Stomach smooth muscle (tissue), 2 donors: ENCODE measurements around the gene EMILIN3.

Source experiments
- H3K27ac ChIP-seq: one replicate; pipeline ENCODE4 v1.7.0; 2013; ENCODE audit warnings: mild to moderate bottlenecking, low read length, inconsistent platforms
- H3K27me3 ChIP-seq, 2 donors: one replicate each; pipeline ENCODE4 v1.7.0; 2013; ENCODE audit warnings: low read length in 2 of 2; ENCODE audit not compliant: insufficient read depth in 2 of 2, control insufficient read depth in 1 of 2
- H3K36me3 ChIP-seq, 2 donors: one replicate each; pipeline ENCODE4 v1.7.0; 2013; ENCODE audit warnings: low read length in 2 of 2; ENCODE audit not compliant: control insufficient read depth in 2 of 2, insufficient read depth in 2 of 2
- H3K4me1 ChIP-seq: one replicate; pipeline ENCODE4 v1.7.0; 2013; ENCODE audit warnings: low read length; ENCODE audit not compliant: control insufficient read depth, insufficient read depth
- H3K4me3 ChIP-seq, 2 donors: one replicate each; pipeline ENCODE4 v1.7.0; 2013; ENCODE audit warnings: low read length in 2 of 2
- H3K9ac ChIP-seq, 2 donors: one replicate each; pipeline ENCODE4 v1.7.0; 2013; ENCODE audit warnings: low read length in 2 of 2, mild to moderate bottlenecking in 1 of 2
- H3K9me3 ChIP-seq, 2 donors: one replicate each; pipeline ENCODE4 v1.7.0; 2013; ENCODE audit warnings: low read length in 2 of 2; ENCODE audit not compliant: control insufficient read depth in 2 of 2
- donor health status: healthy.
- donor health status: Pancreatic carcinoma.

The EMILIN3 gene

DNA sequence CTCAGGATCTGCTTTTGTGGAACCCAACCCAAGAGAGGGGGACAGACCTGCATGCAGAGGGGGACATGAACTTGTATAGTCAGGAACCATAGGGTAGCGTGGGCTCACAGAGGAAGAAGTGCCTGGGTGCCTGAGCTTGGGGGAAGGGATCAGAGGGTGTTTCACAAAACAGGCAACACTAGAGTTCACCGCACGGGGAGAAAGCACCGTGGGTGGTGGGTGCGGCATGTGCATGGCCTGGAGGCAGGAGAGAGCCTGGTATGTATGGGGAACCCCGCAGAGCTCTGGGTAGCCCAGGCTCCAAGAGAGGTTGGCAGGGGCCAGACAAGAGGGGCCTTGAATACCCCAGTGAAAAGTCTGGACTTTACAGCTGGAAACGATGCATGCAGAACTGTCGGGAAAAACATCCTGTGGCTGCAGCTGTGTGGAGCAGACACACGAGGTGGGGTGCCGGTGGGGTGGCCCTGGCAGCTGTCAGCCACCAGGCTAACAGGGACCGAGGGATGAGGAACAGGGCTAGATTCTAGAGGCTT lies 6.7 kb upstream of the EMILIN3 start:
- H3K27ac ChIP-seq = no peak overlapping the region
- peaks cover 0 to 4% of the 10 kb centered on the region in 2 donors for H3K9me3 ChIP-seq
- H3K4me1 ChIP-seq = no peaks in the 10 kb centered on the region
- H3K9ac ChIP-seq = no peak overlapping the region
- H3K36me3 ChIP-seq = no peaks in the 10 kb centered on the region
- H3K27me3 ChIP-seq = peaks cover 4 to 6% of the 10 kb centered on the region in 2 donors
- no peak overlapping the region for H3K4me3 ChIP-seq

- Histone ChIP-seq H3K36me3 (no peaks in the 10 kb centered on the region), H3K9ac (no peak overlapping the region), H3K4me1 (peaks cover under 1% of the 10 kb centered on the region), H3K27ac (no peak overlapping the region), H3K9me3 (peaks cover 0 to 4% of the 10 kb centered on the region in 2 donors), H3K27me3 (peaks cover 14 to 16% of the 10 kb centered on the region in 2 donors), H3K4me3 (no peak overlapping the region)
These were observed 4.8 kb upstream of the EMILIN3 start for GRCh38 chr20:41371371-41371770.

GRCh38 chr20:41370176-41370575 lies 3.6 kb upstream of the EMILIN3 start:
- Histone ChIP-seq H3K36me3 (no peaks in the 10 kb centered on the region), H3K4me1 (peaks cover 11% of the 10 kb centered on the region), H3K4me3 (no peak overlapping the region), H3K27ac (no peak overlapping the region), H3K9ac (no peak overlapping the region), H3K27me3 (peaks cover 16 to 26% of the 10 kb centered on the region in 2 donors), H3K9me3 (peaks cover 0 to 4% of the 10 kb centered on the region in 2 donors)

- peaks cover 18 to 26% of the 10 kb centered on the region in 2 donors for H3K27me3 ChIP-seq
- H3K36me3 ChIP-seq = no peaks in the 10 kb centered on the region
- H3K4me3 ChIP-seq = no peak overlapping the region
- H3K4me1 ChIP-seq = peaks cover 11% of the 10 kb centered on the region
- H3K9me3 ChIP-seq = peaks cover 0 to 4% of the 10 kb centered on the region in 2 donors
- no peak overlapping the region for H3K9ac ChIP-seq
- H3K27ac ChIP-seq = no peak overlapping the region
These were observed 3.1 kb upstream of the EMILIN3 start for GRCh38 chr20:41369673-41370072.

- no peak overlapping the region for H3K4me3 ChIP-seq
- H3K4me1 ChIP-seq = peaks cover 11% of the 10 kb centered on the region
- H3K9ac ChIP-seq = no peak overlapping the region
- no peak overlapping the region for H3K27ac ChIP-seq
- no peaks in the 10 kb centered on the region for H3K36me3 ChIP-seq
- H3K9me3 ChIP-seq = peaks cover 0 to 4% of the 10 kb centered on the region in 2 donors
- H3K27me3 ChIP-seq = peaks cover 30 to 34% of the 10 kb centered on the region in 2 donors
These were observed 1.3 kb upstream of the EMILIN3 start for GRCh38 chr20:41367956-41368355.

DNA sequence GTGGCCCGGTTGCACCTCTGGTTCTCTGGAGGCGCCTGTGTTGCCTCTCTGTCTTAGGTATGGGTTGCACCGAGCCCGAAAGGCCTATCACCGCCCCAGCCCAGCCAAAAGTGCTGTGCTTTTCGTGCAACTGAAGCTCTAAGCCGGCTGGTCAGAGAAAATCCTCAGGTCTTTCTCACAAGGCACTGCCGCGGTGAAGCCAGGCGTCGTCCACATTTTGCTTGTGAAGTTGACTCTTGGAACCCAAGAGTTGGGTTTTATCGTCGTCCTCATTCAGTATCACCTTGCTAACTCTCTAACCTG lies 726 bp upstream of the EMILIN3 start:
- peaks cover 32 to 34% of the 10 kb centered on the region in 2 donors for H3K27me3 ChIP-seq
- H3K9me3 ChIP-seq = peaks cover 0 to 4% of the 10 kb centered on the region in 2 donors
- H3K36me3 ChIP-seq = no peaks in the 10 kb centered on the region
- H3K27ac ChIP-seq = no peak overlapping the region
- peaks cover 11% of the 10 kb centered on the region for H3K4me1 ChIP-seq
- H3K4me3 ChIP-seq = no peak overlapping the region
- H3K9ac ChIP-seq = no peak overlapping the region

GRCh38 chr20:41365777-41366545 lies 657 bp downstream of the EMILIN3 start:
- Histone ChIP-seq H3K4me3 (peak overlapping the region; percentile 19 to 64), H3K27ac (no peak overlapping the region), H3K36me3 (no peaks in the 10 kb centered on the region)

GRCh38 chr20:41364967-41365765 lies 1.5 kb downstream of the EMILIN3 start:
- Histone ChIP-seq H3K9ac (no peak overlapping the region), H3K36me3 (no peaks in the 10 kb centered on the region), H3K27me3 (peaks cover 31 to 34% of the 10 kb centered on the region in 2 donors), H3K27ac (no peak overlapping the region), H3K4me1 (peaks cover 11% of the 10 kb centered on the region), H3K4me3 (peak overlapping the region; percentile 19 to 64), H3K9me3 (no peaks in the 10 kb centered on the region)

More at GRCh38 chr20:41365777-41366545, 657 bp downstream of the EMILIN3 start:
- Histone ChIP-seq H3K9ac (no peak overlapping the region), H3K27me3 (peaks cover 31 to 34% of the 10 kb centered on the region in 2 donors), H3K4me1 (peaks cover 11% of the 10 kb centered on the region), H3K9me3 (no peaks in the 10 kb centered on the region)

DNA sequence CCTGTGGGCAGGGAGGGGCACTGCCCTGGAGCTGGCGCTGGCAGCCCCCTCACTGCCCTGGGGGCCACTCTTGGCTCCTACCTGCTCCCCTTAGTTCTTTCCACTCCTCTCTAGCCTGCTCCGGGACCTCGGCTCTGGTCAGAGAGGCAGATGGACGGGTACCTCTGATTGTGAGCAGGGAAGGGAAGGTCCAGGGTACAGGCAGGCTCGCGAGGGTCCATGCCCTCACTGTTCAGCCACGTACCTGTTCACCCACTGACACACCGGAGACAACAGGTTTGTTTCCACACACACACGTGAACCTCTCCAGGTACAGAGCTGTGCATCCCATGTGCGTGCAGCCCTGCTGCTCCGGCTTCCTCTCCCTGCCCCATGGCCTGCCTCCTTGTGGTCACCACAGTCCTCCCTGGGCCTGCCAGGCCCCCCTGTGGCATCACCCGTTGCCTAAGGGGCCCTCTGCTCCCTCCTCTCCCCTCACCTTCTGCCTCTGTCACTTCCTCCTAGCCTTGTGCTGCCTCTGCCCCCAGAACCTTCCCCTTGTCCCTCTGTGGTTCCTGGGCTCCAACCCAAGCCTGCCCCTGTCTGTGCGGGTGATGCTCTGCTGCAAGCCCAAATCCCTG lies 2.3 kb downstream of the EMILIN3 start:
- H3K4me3 ChIP-seq = no peak overlapping the region
- no peaks in the 10 kb centered on the region for H3K9me3 ChIP-seq
- H3K27me3 ChIP-seq = peaks cover 31 to 33% of the 10 kb centered on the region in 2 donors
- no peak overlapping the region for H3K27ac ChIP-seq
- H3K9ac ChIP-seq = no peak overlapping the region
- peaks cover 11% of the 10 kb centered on the region for H3K4me1 ChIP-seq
- no peaks in the 10 kb centered on the region for H3K36me3 ChIP-seq

DNA sequence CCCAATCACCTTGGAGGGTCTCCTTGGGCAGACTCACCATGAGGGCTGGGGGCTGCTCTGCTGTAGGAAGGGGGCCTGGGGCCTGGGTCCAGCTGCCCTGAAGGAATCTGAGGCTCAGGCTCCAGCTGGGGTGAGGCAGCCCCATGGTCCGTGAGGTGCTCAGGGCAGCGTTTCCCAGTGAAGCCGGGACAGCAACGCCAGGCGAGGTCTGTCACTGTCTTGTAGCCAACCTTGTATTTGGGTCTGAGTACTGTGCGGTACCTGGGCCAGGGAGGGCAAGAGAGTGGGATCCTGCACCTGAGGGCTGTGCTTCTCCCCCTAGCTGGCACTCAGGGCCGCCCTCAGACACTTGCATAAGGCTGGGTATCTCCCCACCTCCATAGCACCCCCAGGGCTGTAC lies 3.0 kb downstream of the EMILIN3 start:
- H3K36me3 ChIP-seq = no peaks in the 10 kb centered on the region
- H3K27me3 ChIP-seq = peaks cover 30 to 31% of the 10 kb centered on the region in 2 donors
- no peak overlapping the region for H3K27ac ChIP-seq

More for the DNA sequence above, 3.0 kb downstream of the EMILIN3 start:
- H3K4me1 ChIP-seq = peaks cover 11% of the 10 kb centered on the region
- H3K9me3 ChIP-seq = no peaks in the 10 kb centered on the region
- H3K9ac ChIP-seq = no peak overlapping the region
- H3K4me3 ChIP-seq = no peak overlapping the region
